Measurements from ENCODE around the gene AP1B1. TPM values are rescaled to one million over a fixed set of nuclear protein-coding genes. Genes with fewer than 3 reads are reported as not detected.
A peak's percentile ranks its signal among the peaks of the same experiment; 100 is the strongest.

AP1B1 gene
- total and polyA plus RNA-seq, 2 of the 13 experiments (the other 11 are each of a cell fraction or from before 2014, with no cell fraction given): 26.6 to 29.7 TPM

- TF ChIP-seq ZNF44 (CRISPR knock-in tag; IDR thresholded peaks at IDR 0.05): no peak
- TF ChIP-seq ZNF550 (CRISPR knock-in tag; IDR thresholded peaks at IDR 0.05; ENCODE audit: borderline replicate concordance): no peak
- TF ChIP-seq ZNF24 (IDR thresholded peaks at IDR 0.05): no peak
- TF ChIP-seq, protein P1, sequence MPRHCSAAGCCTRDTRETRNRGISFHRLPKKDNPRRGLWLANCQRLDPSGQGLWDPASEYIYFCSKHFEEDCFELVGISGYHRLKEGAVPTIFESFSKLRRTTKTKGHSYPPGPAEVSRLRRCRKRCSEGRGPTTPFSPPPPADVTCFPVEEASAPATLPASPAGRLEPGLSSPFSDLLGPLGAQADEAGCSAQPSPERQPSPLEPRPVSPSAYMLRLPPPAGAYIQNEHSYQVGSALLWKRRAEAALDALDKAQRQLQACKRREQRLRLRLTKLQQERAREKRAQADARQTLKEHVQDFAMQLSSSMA (CRISPR knock-in tag; IDR thresholded peaks at IDR 0.05): no peak
- no peak for TF ChIP-seq MXD4 (CRISPR knock-in tag; IDR thresholded peaks at IDR 0.05)
- no peak for TF ChIP-seq NR2C2 (CRISPR knock-in tag; IDR thresholded peaks at IDR 0.05; ENCODE audit: borderline replicate concordance)
- TF ChIP-seq, protein P2, sequence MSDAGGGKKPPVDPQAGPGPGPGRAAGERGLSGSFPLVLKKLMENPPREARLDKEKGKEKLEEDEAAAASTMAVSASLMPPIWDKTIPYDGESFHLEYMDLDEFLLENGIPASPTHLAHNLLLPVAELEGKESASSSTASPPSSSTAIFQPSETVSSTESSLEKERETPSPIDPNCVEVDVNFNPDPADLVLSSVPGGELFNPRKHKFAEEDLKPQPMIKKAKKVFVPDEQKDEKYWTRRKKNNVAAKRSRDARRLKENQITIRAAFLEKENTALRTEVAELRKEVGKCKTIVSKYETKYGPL (CRISPR knock-in tag; IDR thresholded peaks at IDR 0.05): no peak
- no peak for TF ChIP-seq ZNF879 (CRISPR knock-in tag; IDR thresholded peaks at IDR 0.05)
- no peak for TF ChIP-seq NCOA5 (CRISPR knock-in tag; IDR thresholded peaks at IDR 0.05)
- TF ChIP-seq FOSL2 (CRISPR knock-in tag; IDR thresholded peaks at IDR 0.05): 0 out of 2 replicates have a peak, but pooled peaks have one; percentile 15
- no peak for TF ChIP-seq ATRX (CRISPR knock-in tag; IDR thresholded peaks at IDR 0.05; ENCODE audit: borderline replicate concordance)
- TF ChIP-seq ZNF496 (CRISPR knock-in tag; IDR thresholded peaks at IDR 0.05; ENCODE audit: insufficient replicate concordance): no peak
- TF ChIP-seq NCOA2 (CRISPR knock-in tag; IDR thresholded peaks at IDR 0.05): no peak
- TF ChIP-seq MLLT10 (CRISPR knock-in tag; IDR thresholded peaks at IDR 0.05): no peak
- TF ChIP-seq RBM22 (optimal IDR thresholded peaks at IDR 0.05; ENCODE audit: low read length): no peak
- TF ChIP-seq ZNF777 (CRISPR knock-in tag; IDR thresholded peaks at IDR 0.05): no peak
- TF ChIP-seq DBP (CRISPR knock-in tag; IDR thresholded peaks at IDR 0.05; ENCODE audit: not compliant biosample characterization): no peak
- TF ChIP-seq EP300 (IDR thresholded peaks at IDR 0.05; ENCODE audit: low read depth in 2 of 2, low read length in 2 of 2): no peak
- no peak for TF ChIP-seq EP300 (CRISPR knock-in tag; IDR thresholded peaks at IDR 0.05; ENCODE audit: borderline replicate concordance)
- TF ChIP-seq SNAPC2 (CRISPR knock-in tag; IDR thresholded peaks at IDR 0.05): no peak
Measured at GRCh38 chr22:29334696-29335344, 53.5 kb downstream of the AP1B1 start (continued).

Data from HepG2 (cell line).